Measurements from ENCODE around the gene SNRPA. TPM values are rescaled to one million over a fixed set of nuclear protein-coding genes. Genes with fewer than 3 reads are reported as not detected.
A peak's percentile ranks its signal among the peaks of the same experiment; 100 is the strongest.

The SNRPA gene
- total RNA-seq, 1 donor from 2014 or later: 51.7 TPM

DNA sequence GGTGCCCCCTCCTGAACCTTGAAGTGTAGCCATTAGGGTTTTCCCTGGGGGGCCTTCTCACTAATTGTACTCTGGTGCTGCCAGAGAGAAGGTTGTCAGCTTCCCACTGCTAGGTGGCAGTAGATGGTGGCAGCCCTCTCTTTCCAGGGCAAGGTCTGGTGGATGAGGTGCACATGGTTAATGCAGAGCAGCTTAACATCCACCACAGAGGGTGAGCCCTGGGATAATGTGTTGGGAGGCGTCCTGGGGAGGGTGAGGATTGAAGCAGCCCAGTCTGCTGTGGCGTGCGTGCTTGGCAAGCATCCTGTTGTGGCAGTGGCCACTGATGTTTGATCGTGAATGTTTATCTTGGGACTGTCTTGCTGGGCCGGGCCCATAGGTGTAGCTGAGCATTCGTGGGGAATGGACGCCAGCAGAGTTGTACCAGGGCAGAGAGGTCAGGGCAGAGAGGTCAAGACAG, 53.8 kb downstream of the SNRPA start:
- TF ChIP-seq, protein P1, sequence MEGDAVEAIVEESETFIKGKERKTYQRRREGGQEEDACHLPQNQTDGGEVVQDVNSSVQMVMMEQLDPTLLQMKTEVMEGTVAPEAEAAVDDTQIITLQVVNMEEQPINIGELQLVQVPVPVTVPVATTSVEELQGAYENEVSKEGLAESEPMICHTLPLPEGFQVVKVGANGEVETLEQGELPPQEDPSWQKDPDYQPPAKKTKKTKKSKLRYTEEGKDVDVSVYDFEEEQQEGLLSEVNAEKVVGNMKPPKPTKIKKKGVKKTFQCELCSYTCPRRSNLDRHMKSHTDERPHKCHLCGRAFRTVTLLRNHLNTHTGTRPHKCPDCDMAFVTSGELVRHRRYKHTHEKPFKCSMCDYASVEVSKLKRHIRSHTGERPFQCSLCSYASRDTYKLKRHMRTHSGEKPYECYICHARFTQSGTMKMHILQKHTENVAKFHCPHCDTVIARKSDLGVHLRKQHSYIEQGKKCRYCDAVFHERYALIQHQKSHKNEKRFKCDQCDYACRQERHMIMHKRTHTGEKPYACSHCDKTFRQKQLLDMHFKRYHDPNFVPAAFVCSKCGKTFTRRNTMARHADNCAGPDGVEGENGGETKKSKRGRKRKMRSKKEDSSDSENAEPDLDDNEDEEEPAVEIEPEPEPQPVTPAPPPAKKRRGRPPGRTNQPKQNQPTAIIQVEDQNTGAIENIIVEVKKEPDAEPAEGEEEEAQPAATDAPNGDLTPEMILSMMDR (IDR thresholded peaks at IDR 0.05): no peak
- Histone ChIP-seq H3K36me3 (peaks cover 77% of the 10 kb centered on the region), H3K4me1 (peaks cover 82% of the 10 kb centered on the region)

DNA sequence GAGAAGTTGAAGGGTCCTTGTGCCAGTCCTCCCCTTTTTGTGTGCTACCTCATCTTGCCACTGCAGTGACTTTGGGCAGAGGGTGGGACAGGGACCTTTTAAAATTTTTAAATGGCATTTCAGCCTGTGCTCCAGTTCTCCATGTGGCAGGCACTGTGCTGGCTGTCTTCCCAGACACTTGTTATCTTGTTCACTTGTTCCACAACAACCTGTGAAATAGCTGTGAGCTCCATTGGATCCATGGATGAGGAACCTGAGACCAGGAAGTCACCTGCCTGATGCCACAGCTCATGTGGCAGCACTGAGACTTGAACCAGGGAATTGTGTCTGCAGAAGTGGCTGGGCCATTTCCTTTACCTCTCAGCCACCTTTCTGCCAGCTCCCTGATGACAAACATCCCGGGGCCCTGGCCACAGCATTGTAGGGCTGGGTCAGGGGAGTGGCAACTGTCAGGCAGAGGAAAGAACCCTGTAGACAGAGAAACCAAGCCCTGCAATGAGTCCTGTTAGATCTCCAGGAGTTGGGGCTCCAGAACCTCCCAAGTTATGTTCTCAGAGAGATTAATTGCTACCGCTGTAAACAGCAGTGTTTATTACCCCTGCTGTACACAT, 54.4 kb downstream of the SNRPA start:
- H3K27me3 ChIP-seq: no peaks in the 10 kb centered on the region
- intact Hi-C loops (cut with DNase I): no loop called here
- H3K4me3 ChIP-seq: no peak overlapping the region
- DNase-seq (no peak), ATAC-seq (no peak)
- peaks cover 85% of the 10 kb centered on the region for H3K4me1 ChIP-seq
- H3K36me3 ChIP-seq: peaks cover 77% of the 10 kb centered on the region
- H3K27ac ChIP-seq: peak overlapping the region; percentile 92
- no peaks in the 10 kb centered on the region for H3K9me3 ChIP-seq
- TF ChIP-seq, protein P1 (IDR thresholded peaks at IDR 0.05): no peak

More for the DNA sequence above, 53.8 kb downstream of the SNRPA start:
- Histone ChIP-seq H3K27me3 (no peaks in the 10 kb centered on the region), H3K9me3 (no peaks in the 10 kb centered on the region), H3K4me3 (peak overlapping the region; percentile 96), H3K27ac (peak overlapping the region; percentile 92)
- intact Hi-C loops (cut with DNase I): no loop called here
- DNase-seq (peak; percentile 64), ATAC-seq (no peak)

DNA sequence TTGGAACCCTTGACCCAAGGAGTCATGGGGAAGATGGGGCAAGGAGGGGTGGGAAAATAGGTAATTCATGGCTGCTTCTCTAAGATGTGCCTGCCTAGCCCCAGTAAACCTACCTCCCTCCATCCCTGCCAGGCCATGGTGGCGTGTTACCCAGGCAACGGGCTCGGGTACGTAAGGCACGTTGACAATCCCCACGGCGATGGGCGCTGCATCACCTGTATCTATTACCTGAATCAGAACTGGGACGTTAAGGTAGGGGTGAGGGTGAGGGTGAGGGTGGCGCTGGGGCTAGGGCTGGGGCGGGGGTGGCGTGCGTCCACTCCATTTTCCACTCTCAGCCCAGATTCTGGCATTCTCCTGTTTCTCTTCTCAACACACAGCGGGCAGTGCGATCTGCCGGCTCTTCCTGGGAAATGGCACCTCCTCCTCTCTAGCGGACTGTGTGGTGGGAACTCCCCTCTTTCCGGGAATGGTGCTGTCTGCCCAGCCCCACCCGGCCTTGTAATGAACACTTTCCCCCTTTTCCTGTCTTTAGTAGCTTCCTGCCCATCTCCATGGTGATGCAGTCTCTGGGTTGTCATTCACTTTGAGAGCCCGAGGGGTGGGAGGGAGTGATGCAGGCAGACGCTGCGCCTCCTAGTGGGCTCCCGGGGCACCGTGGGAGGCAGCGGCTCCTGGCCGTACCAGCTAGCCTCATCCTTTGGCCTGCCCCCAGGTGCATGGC, 55.6 kb downstream of the SNRPA start:
- Histone ChIP-seq H3K36me3 (peaks cover 65% of the 10 kb centered on the region), H3K4me3 (peak overlapping the region; percentile 23), H3K27me3 (no peaks in the 10 kb centered on the region), H3K4me1 (peaks cover 79% of the 10 kb centered on the region), H3K27ac (peak overlapping the region; percentile 92), H3K9me3 (no peaks in the 10 kb centered on the region)
- TF ChIP-seq, protein P1 (IDR thresholded peaks at IDR 0.05): peak; percentile 89
- ATAC-seq: peak; percentile 55
- intact Hi-C loops (cut with DNase I): no loop called here
- peak; percentile 86 for DNase-seq

DNA sequence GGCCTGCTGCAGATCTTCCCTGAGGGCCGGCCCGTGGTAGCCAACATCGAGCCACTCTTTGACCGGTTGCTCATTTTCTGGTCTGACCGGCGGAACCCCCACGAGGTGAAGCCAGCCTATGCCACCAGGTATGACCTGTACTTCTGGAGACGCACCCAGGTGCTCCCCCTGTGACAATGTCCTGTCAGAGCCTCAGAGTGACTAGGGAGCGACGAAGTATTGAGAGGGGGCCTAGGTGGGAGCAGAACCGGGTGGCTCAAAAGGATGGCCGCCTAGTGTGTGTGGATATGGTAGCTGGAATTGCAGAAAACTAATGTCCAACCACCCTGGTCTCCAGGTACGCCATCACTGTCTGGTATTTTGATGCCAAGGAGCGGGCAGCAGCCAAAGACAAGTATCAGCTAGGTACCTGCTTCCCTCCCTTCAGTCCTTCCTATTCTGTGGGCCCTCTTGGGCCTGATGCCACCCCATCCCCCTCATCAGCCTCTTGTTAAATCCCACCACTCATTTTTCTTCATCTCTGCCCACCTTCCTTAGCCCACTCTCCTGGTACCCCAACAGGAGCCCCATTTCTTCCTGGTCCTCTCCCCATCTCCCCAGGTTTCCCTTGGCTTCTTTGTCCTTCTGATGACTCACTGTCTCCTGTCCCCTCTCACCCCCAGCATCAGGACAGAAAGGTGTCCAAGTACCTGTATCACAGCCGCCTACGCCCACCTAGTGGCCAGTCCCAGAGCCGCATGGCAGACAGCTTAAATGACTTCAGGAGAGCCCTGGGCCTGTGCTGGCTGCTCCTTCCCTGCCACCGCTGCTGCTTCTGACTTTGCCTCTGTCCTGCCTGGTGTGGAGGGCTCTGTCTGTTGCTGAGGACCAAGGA, 56.4 kb downstream of the SNRPA start:
- Histone ChIP-seq H3K27me3 (no peaks in the 10 kb centered on the region), H3K4me1 (peaks cover 79% of the 10 kb centered on the region), H3K27ac (peak overlapping the region; percentile 92), H3K4me3 (no peak overlapping the region), H3K36me3 (peaks cover 59% of the 10 kb centered on the region), H3K9me3 (no peaks in the 10 kb centered on the region)
- TF ChIP-seq, protein P1 (IDR thresholded peaks at IDR 0.05): peak; percentile 24
- DNase-seq (peak; percentile 70), ATAC-seq (no peak)
- intact Hi-C loops (cut with DNase I): no loop called here

DNA sequence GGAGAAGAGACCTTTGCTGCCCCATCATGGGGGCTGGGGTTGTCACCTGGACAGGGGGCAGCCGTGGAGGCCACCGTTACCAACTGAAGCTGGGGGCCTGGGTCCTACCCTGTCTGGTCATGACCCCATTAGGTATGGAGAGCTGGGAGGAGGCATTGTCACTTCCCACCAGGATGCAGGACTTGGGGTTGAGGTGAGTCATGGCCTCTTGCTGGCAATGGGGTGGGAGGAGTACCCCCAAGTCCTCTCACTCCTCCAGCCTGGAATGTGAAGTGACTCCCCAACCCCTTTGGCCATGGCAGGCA, 57.0 kb downstream of the SNRPA start:
- TF ChIP-seq, protein P1 (IDR thresholded peaks at IDR 0.05): no peak

More for the DNA sequence above, 57.0 kb downstream of the SNRPA start:
- H3K9me3 ChIP-seq: no peaks in the 10 kb centered on the region
- no peak for DNase-seq
- peaks cover 59% of the 10 kb centered on the region for H3K36me3 ChIP-seq
- H3K27ac ChIP-seq: peak overlapping the region; percentile 92
- no peaks in the 10 kb centered on the region for H3K27me3 ChIP-seq
- intact Hi-C loops (cut with DNase I): no loop called here
- no peak for ATAC-seq
- H3K4me3 ChIP-seq: no peak overlapping the region
- peaks cover 79% of the 10 kb centered on the region for H3K4me1 ChIP-seq

All from upper lobe of right lung (tissue), 1 donor.